Dermis blood vessel endothelial cell (primary cell): ENCODE measurements around the gene TRIM37. TPM values are rescaled to one million over a fixed set of nuclear protein-coding genes. Genes with fewer than 3 reads are reported as not detected.
"Not testable (repeated sequence)": the region's sequence is repeated elsewhere in the genome, so short reads cannot be mapped to it uniquely, and the experiment has no call there.

Experiments used
- DNase-seq: peaks from one replicate; pipeline ENCODE4 v3.0.0; 2010
- total RNA-seq: library from RNA; depleted of rRNA; stranded (reverse); fragments of >200 nt; gene quantifications from 2 replicates; pipeline ENCODE4 v1.2.3, GENCODE V29; 2014

Gene TRIM37
- total RNA-seq, 1 donor from 2014 or later = 48.2 TPM

GRCh38 chr17:59108400-59109102 lies 1.9 kb upstream of the TRIM37 start:
- no peak for DNase-seq

GRCh38 chr17:59107306-59107670 lies 608 bp upstream of the TRIM37 start:
- no peak for DNase-seq

DNA sequence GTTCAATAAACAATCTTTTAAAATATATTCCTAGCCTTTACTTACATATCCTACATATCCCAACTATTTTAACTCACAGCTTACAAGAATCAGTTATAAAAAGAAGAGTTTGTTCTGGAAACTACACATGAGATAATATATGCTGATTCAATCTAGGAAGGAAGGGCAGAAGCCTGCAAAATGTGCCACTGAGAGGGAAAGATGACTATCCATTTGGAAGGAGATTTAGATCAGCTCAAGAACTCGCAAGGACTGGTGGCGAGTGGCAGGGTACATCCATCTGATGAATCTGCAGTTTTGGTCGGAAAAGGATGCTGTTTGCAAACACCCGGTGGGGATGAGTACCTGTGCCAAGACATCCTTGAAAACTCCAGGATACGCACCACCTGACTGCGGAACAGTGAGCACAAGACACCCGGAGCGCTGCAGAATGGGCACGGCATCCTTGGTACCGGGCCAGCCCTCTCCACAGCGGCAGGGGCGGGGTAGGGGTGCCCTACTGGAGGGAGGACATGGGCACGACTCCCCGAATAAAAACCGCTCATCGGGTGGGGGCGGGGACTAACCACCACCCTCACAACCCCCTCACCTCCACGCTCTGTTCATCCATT lies 723 bp downstream of the TRIM37 start:
- DNase-seq = peak; percentile 54

DNA sequence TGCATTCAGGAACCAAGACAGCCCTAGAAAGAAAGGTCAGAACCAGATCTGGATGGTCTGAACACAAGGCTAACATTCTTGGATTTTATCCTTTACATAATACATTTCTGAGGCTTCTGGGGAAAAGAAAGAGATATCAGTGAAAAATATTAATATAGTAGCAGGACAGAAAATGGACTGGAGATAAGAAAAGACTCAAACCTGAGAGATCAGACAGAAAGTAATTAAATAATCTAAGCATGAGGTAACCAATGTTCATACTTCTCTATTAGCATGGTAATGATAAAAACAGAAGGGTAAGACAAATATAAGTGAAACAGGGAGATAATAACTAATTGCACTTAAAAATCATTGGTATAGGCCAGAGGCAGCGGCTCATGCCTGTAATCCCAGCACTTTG lies 5.5 kb downstream of the TRIM37 start:
- DNase-seq = no peak

- DNase-seq = no peak
Observed at GRCh38 chr17:59097876-59098275, 8.8 kb downstream of the TRIM37 start.

DNA sequence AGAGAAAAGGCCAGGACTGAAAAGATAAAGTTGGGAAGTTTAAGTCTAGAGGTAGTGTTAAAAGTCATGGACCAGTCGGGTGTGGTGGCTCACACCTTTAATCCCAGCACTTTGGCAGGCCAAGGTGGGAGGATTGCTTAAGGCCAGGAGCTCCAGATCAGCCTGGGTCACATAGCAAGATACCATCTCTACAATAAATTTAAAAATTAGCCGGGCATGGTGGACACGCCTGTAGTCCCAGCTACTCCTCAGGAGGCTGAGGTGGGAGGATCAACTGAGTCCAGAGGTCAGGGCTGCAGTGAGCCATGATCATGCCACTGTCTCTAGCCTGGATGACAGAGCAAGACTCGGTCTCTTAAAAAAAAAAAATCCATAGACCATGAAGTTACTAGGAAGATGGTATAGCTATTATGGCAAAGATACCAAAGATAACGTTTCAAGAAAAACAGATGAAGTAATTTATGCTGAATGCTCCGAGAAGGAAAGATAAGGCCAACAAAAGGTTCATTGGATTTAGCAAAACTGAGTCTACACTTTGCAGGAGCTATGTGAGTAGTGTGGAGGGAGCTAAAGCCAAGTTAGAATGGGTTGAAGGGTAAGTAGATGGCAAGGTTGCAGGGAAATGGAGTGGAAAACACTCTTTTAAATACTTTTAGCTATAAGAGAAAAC lies 11.7 kb downstream of the TRIM37 start:
- DNase-seq = no peak

DNA sequence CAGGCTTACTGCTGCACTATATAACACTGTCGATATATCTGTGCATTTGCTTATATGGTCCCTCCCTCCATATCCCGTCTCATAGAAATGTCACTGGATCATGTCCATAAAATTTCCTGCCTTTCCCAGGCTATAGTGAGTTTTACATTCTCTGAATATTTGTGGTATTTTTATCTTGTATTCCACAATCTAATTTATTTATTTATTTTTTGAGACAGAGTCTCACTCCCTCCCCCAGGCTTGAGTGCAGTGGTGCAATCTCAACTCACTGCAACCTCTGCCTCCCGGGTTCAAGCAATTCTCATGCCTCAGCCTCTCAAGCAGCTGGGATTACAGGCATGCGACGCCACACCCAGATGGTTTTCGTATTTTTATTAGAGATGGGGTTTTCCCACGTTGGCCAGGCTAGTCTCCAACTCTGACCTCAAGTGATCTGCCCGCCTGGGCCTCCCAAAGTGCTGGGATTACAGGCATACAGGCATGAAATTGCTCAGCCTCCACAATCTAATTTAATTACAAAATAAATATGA lies 12.9 kb downstream of the TRIM37 start:
- DNase-seq = peak; percentile 74

- no peak for DNase-seq
Observed at GRCh38 chr17:59093145-59093701, 13.5 kb downstream of the TRIM37 start.

GRCh38 chr17:59090593-59090992 lies 16.1 kb downstream of the TRIM37 start:
- not testable (repeated sequence) for DNase-seq

DNA sequence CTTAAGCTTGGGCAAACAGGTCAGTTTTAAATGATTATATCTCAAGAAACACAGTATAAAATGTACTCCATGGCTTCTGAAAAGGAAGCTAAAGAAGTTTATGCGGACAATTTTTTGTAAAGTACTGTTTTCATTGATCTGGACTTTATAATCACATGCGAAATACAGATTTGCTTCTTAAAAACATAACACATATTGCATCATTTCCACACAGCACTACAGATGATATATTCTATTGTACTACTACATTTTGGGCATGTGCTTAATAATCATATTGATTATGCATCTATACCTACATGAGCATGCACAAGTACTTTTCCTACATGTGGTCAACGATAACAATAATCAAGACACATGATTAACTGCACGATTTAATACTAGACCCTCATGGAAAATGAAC lies 22.5 kb downstream of the TRIM37 start:
- DNase-seq = no peak

- peak; percentile 85 for DNase-seq
Observed at GRCh38 chr17:59074494-59074893, 32.2 kb downstream of the TRIM37 start.

- DNase-seq = peak; percentile 47
Observed at GRCh38 chr17:59073972-59074371, 32.7 kb downstream of the TRIM37 start.

DNA sequence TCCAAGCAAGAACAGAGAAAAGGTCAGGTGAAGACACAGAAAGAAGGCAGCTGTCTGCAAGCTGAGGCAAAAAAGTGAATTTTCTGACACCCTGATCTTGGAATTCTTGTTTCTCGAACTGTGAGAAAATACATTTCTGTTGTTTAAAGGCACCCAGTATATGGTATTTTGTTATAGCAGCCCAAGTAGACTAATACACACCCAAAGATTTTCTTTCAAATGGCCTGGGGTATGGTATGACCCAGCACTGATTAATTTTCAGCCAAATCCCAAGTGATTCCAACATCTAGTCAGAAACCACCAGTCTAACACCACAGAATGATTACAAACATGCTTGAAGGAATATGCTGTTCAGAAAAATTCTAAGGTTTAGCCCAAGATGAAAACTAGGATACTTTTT lies 36.8 kb downstream of the TRIM37 start:
- DNase-seq = no peak

DNA sequence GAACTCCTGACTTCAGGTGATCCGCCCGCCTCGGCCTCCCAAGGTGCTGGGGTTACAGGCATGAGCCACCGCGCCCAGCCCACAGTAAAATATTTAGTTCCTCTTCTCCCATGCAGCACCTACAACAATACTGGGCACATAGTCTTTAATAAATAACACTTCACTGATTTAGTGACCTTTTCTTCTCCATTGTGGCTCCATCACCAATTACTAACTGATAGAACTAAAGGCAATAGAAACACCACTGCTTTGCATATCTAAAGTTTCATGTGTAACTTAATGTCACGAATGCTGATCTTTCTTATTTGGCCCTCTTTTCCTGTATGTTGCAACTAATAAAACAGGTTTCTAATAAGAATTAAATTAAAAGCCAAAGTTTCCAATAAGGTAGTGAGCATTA lies 38.9 kb downstream of the TRIM37 start:
- no peak for DNase-seq

GRCh38 chr17:59067340-59067739 lies 39.3 kb downstream of the TRIM37 start:
- DNase-seq = no peak

DNA sequence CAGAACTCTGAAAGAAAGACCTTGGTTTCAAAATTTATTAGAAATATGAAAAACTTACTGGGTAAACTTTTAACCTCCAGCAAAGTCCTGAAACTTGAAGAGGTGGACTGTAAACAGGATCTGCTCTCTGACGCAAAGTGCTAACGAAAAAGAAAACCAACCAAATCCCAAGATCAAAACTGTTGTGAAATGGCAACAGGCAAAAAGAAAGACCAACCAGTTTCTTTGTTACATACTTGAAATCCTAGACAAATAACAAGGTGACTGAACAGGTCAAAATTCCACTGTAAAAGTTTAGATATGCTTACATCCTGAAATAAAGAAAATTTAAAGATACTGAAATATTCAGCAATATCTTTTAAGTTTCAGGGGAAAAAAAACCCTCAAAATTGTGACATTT lies 44.2 kb downstream of the TRIM37 start:
- DNase-seq = no peak

GRCh38 chr17:59056857-59057256 lies 49.8 kb downstream of the TRIM37 start:
- no peak for DNase-seq

GRCh38 chr17:59049798-59050197 lies 56.9 kb downstream of the TRIM37 start:
- DNase-seq = no peak

DNA sequence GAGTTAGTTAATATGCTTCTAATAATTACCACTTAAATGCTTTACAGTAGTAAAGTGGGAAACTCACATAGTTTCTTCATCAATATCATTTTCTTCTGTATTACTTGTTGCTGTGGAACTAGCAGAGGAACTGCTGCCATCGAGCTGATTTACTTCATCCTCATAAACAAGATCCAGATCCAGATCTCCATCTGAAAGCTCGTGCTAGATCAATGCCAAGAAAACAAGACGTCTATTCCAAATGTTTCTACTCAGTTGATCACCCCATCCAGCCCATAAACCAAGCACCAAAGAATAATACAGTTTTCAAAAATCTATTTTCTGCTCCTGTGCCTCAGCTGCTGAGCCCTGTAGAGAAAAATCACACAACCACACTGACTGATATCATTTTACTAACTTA lies 59.1 kb downstream of the TRIM37 start:
- DNase-seq = no peak

- DNase-seq = peak; percentile 4
Observed at GRCh38 chr17:59046192-59046591, 60.5 kb downstream of the TRIM37 start.

- DNase-seq = peak; percentile 13
Observed at GRCh38 chr17:59038734-59039133, 67.9 kb downstream of the TRIM37 start.

DNA sequence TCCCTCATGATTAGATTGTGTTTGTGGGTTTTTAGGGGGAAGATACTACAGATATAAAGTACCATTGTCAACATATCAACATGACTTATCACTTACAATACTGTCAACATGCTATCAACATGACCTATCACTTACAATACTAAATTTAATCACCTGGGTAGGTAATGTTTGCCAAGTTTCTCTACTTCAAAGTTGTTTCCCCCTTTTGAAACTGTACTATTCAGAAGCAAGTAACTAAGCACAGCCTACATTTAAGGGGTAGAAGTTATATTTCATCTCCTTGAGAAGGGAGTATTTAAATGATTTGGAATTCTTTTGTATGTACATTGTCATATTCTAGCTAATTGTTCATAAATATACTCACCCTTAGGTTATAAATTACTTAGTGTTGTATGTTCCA lies 68.7 kb downstream of the TRIM37 start:
- no peak for DNase-seq

DNA sequence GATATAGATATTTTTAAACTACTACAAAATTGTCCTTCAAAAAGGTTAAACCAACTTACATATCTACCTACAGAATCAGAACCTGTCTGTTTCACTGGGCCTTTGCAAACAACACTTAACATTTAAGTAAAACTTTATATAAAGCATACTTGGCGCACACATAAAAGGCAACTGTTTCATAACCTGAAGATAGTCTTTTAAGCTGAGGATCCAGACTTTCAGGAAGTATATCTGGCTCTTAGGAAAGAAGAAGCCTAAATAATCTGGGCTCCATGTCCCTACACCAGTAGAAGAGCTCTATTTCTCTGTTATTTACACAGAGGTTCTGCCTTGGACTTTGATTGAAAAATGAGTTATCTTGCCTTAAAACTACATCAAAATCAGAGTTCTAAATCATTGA lies 75.9 kb downstream of the TRIM37 start:
- DNase-seq = no peak

- no peak for DNase-seq
Observed at GRCh38 chr17:59028328-59028727, 78.4 kb downstream of the TRIM37 start.
